GM21381 (cell line): ENCODE measurements around the gene SLC41A3.

Experiments used
- ATAC-seq: cut with Tn5 transposase; IDR thresholded peaks from one replicate; pipeline ENCODE4 v1.9.1; 2021; ENCODE audit warnings: mild to moderate bottlenecking, moderate library complexity; ENCODE audit not compliant: unreplicated experiment

Gene SLC41A3

GRCh38 chr3:126033051-126033745 lies 50.7 kb downstream of the SLC41A3 start:
- ATAC-seq, result no peak

- no peak for ATAC-seq
Observed at GRCh38 chr3:126031981-126032471, 51.9 kb downstream of the SLC41A3 start.

- no peak for ATAC-seq
Observed at GRCh38 chr3:126030455-126030854, 53.5 kb downstream of the SLC41A3 start.

GRCh38 chr3:126029241-126029640 lies 54.7 kb downstream of the SLC41A3 start:
- no peak for ATAC-seq

GRCh38 chr3:126028096-126028495 lies 55.8 kb downstream of the SLC41A3 start:
- ATAC-seq, result no peak

GRCh38 chr3:126026761-126027160 lies 57.2 kb downstream of the SLC41A3 start:
- no peak for ATAC-seq

GRCh38 chr3:126026277-126026751 lies 57.6 kb downstream of the SLC41A3 start:
- no peak for ATAC-seq

GRCh38 chr3:126025862-126026261 lies 58.1 kb downstream of the SLC41A3 start:
- ATAC-seq, result no peak

GRCh38 chr3:126025116-126025729 lies 58.7 kb downstream of the SLC41A3 start:
- no peak for ATAC-seq

GRCh38 chr3:126024049-126024854 lies 59.7 kb downstream of the SLC41A3 start:
- no peak for ATAC-seq

GRCh38 chr3:126023390-126023789 lies 60.5 kb downstream of the SLC41A3 start:
- ATAC-seq, result no peak

- ATAC-seq, result no peak
Observed at GRCh38 chr3:126022741-126023359, 61.1 kb downstream of the SLC41A3 start.

- no peak for ATAC-seq
Observed at GRCh38 chr3:126021702-126022101, 62.2 kb downstream of the SLC41A3 start.

GRCh38 chr3:126021224-126021623 lies 62.7 kb downstream of the SLC41A3 start:
- ATAC-seq, result no peak

GRCh38 chr3:126019683-126020082 lies 64.2 kb downstream of the SLC41A3 start:
- ATAC-seq, result no peak

- no peak for ATAC-seq
Observed at GRCh38 chr3:126018995-126019394, 64.9 kb downstream of the SLC41A3 start.

GRCh38 chr3:126018545-126018944 lies 65.4 kb downstream of the SLC41A3 start:
- ATAC-seq, result no peak

GRCh38 chr3:126017362-126017761 lies 66.6 kb downstream of the SLC41A3 start:
- ATAC-seq, result no peak

GRCh38 chr3:126016616-126017015 lies 67.3 kb downstream of the SLC41A3 start:
- no peak for ATAC-seq

GRCh38 chr3:126015075-126015474 lies 68.8 kb downstream of the SLC41A3 start:
- no peak for ATAC-seq

- no peak for ATAC-seq
Observed at GRCh38 chr3:126014252-126014651, 69.7 kb downstream of the SLC41A3 start.
